ENCODE results near the gene MAPKAPK3. TPM values are rescaled to one million over a fixed set of nuclear protein-coding genes. Genes with fewer than 3 reads are reported as not detected.
A peak's percentile ranks its signal among the peaks of the same experiment; 100 is the strongest.

Gene MAPKAPK3
- total RNA-seq, 1 donor from 2014 or later = 2.9 TPM

DNA sequence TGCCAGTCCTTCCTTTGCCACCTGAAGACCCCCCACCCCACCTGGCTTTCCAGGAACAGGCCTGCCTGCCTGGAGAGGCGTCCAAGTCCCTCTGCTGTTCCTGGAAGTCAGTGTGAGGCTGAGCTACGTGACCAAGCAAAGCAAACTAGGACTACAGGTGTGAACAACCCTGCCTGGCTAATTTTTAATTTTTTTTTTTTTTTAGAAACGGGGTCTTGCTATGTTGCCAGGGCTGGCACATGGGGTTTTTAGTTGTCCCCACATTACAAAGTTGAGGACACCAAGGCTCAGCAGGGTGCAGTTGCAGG is 30.2 kb upstream of the MAPKAPK3 start:
- no peak for FAIRE-seq

DNA sequence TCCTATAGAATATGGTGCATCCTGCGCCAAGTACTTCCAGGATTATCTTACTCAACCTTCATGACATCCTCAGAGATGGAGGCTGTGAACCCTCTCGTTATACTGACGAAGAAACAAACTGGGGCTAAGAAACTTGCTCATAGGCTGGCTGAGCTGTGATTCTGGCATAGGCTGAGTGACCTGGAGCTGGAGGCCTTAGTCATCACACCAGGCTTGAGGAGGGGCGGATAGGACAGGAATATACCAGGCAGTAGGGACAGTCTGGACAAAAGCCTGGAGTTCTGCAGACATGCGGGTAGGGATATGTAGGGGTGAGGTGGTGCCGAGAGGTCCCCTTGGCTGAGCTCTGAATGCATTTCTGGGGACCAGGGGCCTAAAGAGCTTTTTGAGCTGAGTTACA is 29.6 kb upstream of the MAPKAPK3 start:
- FAIRE-seq (no peak), DNase-seq (ENCODE audit: low spot score in 2 of 2) (no peak)

More for the DNA sequence above, 30.2 kb upstream of the MAPKAPK3 start:
- no peak for DNase-seq (ENCODE audit: low spot score in 2 of 2)

DNA sequence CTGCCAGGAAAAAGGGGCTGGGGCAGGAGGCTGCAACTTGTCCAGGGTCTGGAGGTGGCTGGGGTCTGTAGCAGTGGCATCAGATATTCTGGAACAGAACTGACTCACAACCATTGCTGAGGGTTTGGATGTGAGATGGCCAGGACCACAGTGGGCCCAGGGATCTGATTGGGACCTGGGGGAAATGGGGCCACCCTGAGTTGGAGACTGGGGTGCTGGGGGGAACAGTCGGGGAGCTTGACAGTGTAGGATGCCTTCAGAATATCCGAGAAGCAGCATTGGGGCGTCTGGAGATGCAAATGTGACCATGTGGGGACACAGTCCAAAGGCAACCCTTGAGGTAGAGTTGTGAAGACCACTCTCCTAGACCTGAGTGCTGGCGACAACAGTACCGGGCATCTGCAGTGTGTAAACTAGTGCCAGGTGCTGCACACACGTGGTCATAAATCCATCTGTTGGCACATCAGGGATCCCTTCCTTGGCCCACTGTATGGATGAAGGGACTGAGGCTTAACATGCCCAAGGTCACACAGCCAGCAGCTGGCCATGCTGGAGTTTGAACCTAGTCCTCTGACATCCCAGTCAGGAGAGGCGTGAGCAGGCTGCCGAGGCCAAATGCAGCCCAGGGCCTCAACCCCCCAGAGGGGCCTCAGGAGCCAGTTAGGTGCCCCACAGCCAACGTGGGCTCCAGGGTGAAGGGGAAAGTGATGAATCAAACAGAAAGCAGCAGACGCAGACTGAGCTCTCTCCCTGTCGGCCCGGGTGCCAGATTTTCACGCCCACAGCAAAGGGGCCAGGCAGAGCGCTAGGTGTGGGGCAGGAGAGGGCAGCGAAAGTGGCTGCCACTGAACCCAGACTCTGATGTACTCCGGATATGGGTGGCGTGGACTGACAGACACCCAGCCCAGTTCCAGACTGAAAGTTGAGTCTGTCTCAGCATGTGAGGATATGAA is 28.9 kb upstream of the MAPKAPK3 start:
- DNase-seq (ENCODE audit: low spot score in 2 of 2) (no peak), FAIRE-seq (no peak)

DNA sequence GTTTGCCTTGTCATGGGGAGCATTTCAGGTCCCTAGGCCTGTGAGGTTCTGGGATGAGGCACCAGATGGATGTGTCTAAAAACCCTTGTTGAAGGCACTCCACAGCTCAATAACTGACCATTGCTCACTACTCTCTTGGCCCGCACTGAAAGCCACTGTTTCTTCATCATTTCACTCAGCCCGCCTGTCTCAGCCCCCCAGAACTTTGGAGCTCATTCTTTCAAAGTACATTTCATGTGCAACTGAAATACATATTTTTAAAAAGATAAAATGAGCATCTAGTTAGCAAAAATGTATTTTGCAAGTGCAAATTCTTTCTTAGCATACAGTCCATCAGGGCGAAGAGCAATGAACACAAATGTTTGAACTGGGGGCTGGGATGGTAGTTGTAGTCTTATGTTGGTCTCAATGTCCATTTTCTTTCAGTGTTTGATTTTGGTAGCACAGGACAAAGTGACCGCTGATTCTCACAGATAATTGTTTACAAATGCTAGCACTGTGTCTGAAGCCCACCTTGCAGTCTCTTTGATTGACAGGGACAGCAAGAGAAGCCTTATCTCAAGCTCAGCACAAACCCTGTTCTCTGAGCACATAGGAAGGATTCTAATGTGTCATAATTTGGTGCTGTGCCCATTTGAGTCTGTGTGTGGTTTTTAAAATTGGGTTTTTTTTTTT is 28.1 kb upstream of the MAPKAPK3 start:
- FAIRE-seq = no peak

DNA sequence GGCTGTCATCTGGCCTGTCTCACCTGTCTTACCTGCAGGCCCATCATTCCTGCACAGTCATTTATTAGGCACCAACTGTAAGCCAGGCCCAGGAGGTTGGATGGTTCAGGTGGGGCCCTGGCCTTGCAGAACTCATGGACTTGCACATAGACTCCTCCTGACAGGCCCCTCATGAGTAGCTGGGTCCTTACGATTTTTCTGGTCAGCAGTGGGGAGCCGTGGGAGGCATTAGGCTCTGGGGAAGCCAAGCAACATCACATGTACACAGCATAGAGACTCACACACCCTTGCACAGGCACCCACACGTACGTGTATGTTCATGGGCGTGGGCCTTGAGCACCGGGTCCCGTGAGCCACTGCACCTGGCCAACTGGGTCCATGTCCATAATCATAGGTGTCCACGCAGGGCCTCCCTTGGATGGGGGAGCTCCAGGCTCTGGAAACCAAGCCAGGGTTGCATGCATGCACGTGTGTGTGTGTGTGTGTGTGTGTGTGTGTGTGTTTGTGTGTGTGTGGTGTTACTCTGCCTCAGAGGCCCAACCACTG is 25.7 kb upstream of the MAPKAPK3 start:
- FAIRE-seq = no peak
- no peak for DNase-seq (ENCODE audit: low spot score in 2 of 2)

More for the DNA sequence above, 28.1 kb upstream of the MAPKAPK3 start:
- DNase-seq (ENCODE audit: low spot score in 2 of 2) = no peak

DNA sequence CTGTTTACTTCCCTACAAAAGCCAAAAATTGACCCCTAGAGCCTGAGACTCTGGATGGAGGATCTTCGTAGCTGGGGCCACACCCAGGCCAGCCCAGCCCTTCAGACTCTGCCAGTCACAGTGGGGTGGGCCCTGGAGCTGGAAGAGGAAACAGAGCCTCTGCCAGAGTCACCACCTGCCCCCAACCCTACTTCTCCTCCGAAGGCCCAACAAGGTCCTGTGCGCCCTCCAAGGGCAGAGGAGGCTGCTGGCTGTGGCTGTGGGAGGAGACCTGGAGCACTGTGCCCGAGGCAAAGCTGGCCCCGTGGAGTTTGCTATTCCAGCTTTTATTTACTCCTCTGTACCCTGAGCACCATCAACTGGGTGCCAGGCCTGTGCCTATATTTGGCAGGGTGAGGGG is 24.4 kb upstream of the MAPKAPK3 start:
- DNase-seq (ENCODE audit: low spot score in 2 of 2) (no peak), FAIRE-seq (no peak)

DNA sequence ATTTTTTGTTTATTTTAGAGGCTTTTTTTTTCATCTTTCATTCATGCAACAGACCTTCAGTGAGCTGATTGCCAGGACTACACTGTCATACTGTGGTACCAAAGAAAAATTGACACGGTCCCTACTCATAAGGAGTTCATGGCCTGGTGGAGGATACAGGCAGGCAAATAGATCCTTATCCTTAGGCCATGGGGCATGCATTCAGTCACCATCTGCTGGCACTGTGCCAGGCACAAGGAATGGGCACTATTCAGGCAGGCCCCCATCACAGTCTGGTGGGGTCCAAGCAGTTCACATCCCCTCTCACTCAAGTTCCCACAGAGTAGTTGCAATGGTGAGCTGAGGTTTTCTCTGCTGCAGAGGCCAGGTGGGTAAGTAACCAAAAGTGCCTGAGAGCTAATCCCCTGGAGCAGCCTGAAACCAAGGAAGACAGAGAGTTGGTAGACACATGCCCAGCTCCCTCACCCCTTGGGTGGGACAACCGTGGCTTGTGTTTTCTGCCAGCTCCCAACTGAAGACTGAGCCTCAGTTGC is 22.6 kb upstream of the MAPKAPK3 start:
- FAIRE-seq (no peak), DNase-seq (ENCODE audit: low spot score in 2 of 2) (no peak)

DNA sequence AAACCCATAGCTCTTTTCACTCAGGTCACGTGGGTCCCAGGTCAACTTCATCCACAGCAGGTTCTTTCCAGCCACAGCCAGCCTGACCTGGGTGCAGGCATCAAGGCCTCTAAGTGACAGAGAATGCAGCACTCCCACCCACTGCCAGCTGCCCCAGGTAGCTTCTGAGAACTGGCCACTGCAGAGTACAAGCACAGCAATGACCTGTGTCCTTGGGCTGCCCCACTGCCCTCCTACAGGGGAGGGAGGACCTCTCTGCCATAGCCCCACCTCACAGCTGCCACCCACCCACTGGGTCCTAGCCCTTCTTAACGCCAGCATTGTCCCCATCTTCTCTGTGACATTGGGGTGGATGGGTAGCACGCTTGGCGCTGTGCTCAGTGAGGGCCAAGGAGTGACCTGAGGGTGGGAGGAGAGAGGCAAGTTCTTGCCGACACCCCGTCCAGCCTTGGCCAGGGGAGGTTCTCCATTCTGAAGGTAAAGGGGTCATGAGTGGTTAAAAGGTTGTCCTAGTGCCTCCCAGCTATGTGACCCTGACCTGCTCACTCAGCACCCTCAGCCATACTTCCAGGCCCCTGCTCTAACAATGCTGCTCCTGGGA is 17.7 kb upstream of the MAPKAPK3 start:
- DNase-seq (ENCODE audit: low spot score in 2 of 2) = no peak
- no peak for FAIRE-seq

DNA sequence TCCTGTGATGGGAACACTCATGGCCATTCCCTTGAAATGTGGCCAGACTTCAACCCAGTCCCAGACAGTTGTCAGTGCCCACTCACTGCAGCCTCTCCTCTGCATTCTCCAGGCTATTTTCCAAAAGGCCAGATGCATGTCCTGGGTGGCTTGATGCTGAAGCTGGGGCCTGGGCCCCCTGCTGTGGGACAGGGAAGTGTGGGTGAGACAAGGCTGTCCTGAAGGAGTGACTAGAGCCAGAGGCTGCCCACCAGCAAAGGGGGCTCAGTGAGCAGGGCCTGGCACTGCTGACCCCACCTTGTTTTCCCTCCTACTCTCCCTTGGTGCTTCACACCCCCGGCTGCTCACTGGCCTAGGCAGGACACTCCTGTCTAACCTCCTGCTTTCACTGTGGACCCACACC is 17.2 kb upstream of the MAPKAPK3 start:
- no peak for FAIRE-seq
- DNase-seq (ENCODE audit: low spot score in 2 of 2) = no peak

DNA sequence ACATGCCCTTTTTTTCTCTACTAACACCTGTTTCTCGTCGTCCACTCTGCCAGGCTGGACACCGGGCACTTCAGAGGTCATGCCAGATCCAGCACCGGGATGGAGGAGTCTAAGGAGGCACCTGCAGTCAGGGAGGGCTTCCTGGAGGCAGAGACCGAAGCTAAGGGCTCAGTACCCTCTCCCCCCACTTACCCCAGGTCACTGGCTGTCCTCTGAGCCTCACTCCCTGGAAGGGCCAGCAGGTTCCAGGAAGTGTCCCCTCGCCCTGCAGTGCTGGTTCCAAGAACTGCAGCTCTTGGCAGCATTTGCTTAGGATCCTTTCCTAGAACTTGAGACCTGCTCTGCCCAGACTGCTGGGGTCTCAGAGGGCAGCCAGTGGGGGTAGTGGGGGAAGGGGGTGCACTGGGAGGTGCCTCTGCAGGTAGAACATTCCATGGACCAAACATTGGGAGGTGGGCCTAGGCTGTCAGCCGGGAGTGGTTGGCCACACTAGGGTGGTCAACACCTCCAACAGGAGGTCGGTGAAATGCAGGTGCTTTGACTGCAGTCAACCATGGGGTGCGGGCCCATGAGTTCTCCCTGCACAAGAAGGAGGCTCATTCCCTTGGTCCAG is 16.7 kb upstream of the MAPKAPK3 start:
- FAIRE-seq (no peak), DNase-seq (ENCODE audit: low spot score in 2 of 2) (no peak)

DNA sequence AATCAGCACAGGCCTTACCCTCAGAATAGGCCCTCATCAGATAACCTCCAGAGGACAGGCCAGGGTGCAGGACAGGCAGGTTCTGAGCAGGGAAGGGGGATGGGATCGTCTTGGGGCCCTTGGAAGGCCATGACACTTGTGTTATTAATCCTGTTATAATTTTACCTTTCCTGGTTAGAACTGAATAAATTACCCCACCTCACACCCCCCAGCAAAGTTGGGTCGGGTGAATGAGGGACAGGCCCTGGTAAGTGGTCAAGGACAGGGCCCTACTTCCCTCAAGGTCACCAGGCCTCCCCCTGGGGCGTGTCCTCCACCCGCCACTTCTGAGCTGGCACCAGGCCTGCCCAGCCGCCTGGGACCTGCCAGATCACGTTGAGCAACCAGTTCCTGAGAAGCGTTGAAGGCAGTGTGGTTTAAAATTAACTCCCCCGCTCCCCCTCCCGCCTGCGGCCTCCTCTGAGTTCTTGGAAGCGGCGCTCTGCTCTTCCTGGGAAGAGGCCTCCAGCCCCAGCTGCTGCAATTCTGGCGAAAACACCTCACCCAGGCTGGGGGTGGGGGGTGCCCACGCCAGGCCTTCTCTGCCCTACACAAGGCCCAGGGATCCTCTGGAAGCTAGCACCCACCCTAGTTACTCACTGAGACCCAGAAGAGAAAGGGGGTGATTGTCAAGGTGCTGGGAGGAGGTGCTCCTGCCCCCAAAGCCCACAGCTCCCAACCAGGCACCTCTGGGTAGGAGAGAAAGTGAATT is 15.9 kb upstream of the MAPKAPK3 start:
- FAIRE-seq = no peak

DNA sequence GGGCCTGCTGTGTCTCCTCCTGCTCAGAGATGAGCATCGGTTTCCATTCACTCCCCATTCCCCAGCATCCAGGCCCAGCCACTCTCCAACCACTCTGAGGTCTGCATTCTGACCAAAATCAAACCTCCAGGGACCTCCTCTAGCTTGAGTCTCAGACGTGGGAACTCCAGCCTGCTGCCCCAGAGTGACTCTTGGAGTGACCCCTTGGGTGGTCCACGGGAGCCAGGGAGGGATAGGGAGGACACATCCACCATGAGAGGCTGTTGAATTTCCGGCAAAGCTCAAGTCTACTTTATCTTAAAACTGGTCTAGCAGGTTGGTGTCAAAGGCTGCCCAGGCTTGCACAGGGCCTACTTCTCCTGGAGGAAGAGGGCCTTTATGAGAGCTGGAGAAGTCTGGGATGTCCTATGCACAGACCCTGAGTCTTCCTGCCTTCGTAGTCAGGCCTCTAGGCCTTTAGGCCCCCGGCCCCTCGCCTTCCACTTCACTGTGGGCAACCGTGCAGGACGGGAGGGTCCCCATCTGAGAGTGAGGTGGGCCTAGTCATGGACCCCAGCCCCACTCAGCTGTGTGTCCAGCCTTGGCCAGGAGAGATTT is 14.3 kb upstream of the MAPKAPK3 start:
- DNase-seq (ENCODE audit: low spot score in 2 of 2) = no peak
- FAIRE-seq = no peak

More for the DNA sequence above, 15.9 kb upstream of the MAPKAPK3 start:
- peak in 1 of 2 donors; percentile 85 for DNase-seq (ENCODE audit: low spot score in 2 of 2)

DNA sequence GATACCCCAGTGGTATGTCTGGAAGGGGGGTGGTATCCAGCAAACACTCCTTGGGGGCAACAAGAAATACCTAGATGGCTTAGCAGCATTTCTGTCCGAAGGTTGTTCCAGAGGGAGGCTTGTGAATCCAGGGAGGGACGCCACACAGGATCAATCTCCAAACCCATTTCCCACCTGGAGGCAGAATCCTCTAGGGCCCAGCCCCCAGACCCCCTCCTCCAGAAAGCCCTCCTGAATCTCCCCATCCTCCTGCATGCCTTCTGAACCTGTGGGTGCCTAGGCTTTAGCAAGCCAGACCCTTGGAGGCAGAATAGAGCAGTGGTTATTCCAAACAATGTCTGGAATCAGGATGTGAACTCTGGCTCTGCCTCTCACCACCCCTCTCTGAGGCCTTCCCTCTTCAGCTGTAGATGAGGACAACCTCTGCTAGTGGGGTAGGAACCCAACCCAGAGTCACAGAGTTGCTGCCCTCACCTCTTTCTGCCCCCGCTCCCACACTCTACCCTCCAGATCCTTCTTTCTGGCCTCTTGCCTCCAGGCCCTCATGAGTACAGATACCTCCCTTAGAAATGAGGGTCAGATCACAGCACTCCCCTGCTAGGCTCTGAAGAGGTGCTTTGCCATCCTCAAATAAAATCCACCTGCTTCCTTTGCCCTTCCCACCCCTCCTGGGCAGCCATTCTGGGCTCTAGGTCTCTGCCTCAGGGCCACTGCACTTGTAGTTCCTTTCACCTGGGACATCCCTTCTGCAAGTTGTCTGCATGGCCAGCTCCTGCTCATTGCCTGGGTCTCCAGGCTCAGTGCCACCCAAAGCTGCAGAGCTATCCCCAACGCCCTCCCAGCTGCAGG is 13.5 kb upstream of the MAPKAPK3 start:
- DNase-seq (ENCODE audit: low spot score in 2 of 2) (no peak), FAIRE-seq (no peak)

DNA sequence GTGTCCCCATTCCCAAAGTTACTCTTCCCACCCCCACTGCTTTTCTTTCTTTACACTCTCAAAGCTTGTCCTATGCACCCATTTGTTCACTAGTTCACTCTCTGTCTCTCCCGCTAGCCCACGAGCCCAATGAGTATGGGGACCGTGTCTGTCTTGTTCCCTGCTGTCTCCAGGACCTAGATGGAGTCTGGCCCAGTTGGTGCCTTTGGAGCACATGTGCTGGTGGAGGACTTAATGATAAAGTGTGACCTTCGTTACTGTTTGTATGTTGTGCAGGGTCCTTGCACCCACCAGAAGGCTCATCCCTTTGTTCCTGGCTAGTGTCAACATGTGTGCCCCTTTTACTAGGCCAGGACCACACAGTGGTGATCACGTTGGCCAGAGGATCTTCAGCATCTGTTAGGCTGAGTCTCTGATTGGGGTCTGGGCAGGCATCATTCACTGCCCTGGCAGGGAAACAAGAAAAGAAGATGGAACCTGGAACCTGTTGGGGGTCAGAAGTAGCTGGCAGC is 12.8 kb upstream of the MAPKAPK3 start:
- no peak for DNase-seq (ENCODE audit: low spot score in 2 of 2)
- FAIRE-seq = no peak

DNA sequence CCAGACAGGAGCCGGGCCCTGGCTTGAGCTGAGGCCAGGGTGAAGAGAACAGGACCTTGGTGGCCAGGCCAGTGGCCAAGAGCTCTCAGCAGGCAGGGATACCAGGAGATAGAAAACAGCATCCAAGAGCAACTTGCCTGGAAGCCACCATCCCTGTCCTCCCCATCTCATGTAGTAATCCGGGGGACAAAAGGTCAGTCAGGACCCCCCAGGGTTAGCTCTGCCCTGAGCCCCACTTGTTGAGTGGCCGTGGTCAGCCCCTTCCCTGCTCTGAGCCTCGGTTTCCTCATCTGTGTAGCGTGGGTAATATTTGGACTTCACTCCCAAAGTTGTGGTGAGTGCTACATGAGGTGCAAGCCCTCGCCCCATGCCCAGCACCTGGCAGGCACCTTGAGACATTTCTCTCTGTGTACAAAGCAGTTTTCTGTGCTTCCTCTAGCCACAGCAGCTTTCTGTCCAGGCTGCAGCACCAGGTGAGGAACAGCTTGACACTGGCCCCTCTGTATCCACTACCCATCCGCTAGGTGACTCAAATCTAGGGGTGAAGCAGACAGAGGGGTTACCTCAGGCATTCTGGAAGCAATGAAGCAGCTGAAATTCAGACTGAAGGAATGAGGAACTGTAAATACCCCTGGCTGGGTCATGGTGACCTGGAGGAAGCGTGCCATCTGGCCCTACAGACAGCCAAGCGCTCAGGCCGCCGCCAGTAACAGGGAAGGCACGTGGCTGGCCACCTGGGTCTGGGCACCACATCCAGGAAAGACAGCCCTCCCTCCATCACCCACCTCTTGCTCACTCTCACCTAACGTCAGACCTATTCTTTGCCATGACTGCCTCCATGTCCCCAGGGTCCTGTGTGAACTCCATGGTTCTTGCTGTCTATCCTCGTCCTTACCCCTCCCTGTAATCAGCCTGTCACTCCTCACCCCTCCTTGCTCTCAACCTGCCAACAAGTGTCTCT is 12.0 kb upstream of the MAPKAPK3 start:
- no peak for FAIRE-seq
- no peak for DNase-seq (ENCODE audit: low spot score in 2 of 2)

DNA sequence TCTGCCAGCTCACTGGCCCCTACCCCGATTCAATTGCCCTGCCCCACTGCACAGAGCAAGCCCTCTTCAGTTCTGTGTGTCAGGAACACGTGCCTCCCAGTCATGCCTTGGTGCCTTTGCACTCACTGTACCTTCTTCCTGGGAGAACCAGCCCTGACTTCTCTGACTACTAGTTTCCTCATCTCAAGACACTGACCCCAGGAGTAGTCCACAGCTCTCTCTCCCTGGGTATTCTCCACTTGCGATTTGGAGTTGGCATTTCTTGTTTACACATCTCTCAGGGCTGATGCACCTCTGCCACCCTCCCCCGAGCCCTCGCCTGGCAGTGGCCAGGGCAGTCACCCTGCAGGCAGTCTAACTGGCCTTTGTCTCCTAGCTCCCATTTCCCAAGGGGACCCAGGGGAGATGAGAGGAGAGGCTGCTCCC is 11.0 kb upstream of the MAPKAPK3 start:
- no peak for DNase-seq (ENCODE audit: low spot score in 2 of 2)
- no peak for FAIRE-seq

DNA sequence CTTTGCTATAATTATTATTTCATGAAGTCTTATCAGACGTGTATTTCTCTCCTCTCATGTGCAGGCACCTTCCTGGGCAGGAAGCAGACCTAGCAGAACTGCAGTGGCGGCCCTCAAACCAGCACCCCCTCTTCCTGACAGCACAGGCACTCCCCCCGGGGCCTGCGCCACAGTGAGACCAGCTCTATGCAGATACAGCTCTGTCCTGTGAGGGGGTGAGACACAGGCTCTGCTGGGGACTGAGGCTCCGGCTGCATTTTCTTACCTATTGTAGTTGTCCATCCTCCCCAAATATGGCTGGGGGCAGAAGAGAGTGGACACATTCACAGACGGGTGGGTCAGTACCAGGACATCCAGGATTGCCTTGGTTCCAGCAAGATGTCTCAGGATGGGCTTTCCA is 10.4 kb upstream of the MAPKAPK3 start:
- FAIRE-seq (no peak), DNase-seq (ENCODE audit: low spot score in 2 of 2) (no peak)

All from frontal cortex (tissue), 4 donors.